ENCODE results near the gene FAM131B. TPM values are rescaled to one million over a fixed set of nuclear protein-coding genes. Genes with fewer than 3 reads are reported as not detected.
A peak's percentile ranks its signal among the peaks of the same experiment; 100 is the strongest.
"Not testable (repeated sequence)": the region's sequence is repeated elsewhere in the genome, so short reads cannot be mapped to it uniquely, and the experiment has no call there.

FAM131B gene
- 0.15 and 0.22 TPM in 2 replicates for total RNA-seq (2014; rRNA removed; shearing (Covaris generic))

DNA sequence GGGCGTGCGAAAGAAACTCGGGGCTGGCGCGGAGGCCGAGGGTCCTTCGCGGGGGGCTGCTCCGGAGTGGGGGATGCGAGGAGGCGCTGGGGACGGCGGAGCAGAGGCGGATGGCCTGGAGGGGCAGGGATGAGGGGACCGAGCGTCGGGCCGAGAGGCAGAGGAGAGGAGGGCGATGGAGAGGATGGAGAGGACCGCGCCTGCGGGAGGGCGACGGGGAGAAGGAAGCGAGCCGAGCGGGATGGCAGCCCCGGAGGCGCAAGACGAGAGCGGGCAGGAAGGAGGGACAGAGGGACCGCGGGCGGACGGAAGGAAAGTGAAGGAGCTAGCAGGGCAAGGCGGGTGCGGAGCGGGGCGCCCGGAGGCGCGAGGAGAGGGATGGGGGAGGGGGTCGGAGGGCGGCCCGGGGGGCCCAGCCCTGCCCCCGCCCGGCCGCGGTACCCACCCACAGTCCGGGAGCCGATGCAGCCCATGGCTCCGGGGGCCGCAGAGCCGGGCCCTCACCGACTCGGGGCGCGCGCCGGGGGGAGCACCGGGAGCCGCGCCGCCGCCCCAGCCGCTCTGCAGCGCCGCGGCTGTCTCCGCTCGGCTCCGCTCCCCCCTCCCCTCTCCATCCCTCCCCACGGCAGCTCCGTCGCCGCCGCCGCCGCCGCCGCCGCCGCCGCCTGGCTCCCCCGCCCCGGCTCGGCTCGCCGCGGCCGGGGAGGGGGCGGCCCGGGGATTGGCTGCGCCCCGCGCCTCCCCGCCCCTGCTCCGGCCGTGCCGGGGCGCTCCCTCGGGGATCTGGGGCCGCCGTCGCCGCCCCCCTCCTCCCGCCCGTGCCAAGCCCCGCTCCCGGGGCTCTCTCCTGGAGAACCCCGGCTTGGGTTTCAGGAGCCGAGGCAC, at the start of gene FAM131B:
FAM131B (minus strand) TSS at position 583 of the 885 bp plus-strand sequence; CDS start at position 473, 110 bp downstream.
- no peaks in the 10 kb centered on the region for H3K4me1 ChIP-seq

DNA sequence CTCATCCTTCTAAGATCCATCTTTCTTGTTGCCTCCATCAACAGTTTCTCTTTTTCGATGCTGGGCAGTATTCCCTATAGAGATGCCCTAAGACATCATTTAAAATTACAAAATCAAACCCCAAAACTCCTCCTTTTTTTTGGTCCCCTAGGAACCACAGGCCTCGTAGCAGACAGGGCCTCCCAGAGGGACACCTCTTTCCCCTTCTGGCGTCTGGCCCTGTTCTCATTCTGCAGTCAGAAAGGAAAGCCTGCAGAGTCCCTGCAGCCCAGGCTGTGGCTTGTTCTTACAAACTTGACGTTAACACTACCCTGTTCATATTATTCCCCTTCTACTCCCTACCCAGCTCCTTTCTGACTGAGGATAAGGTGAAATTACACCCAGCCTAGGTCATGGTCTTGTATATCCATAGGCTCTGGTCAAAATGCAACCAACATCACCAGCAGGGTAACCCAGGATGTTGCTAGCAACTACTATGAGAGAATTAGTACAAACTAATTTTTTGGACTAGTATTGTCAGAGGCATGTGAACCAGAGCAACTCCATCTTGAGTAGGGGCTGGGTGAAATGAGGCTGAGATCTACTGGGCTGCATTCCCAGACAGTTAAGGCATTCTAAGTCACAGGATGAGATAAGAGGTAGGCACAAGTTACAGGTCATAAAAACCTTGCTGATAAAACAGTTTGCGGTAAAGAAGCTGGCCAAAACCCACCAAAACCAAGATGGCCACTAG, 49.6 kb upstream of the FAM131B start:
- Histone ChIP-seq H3K4me3 (no peak overlapping the region), H3K4me1 (peaks cover 4% of the 10 kb centered on the region), H3K27ac (no peak overlapping the region), H3K9me3 (replicated peaks) (no peaks in the 10 kb centered on the region), H3K36me3 (no peaks in the 10 kb centered on the region), H3K27me3 (peaks cover 15% of the 10 kb centered on the region; the same call in 1 of the 2 replicates)
- no peak for DNase-seq

More for the DNA sequence above, at the start of gene FAM131B:
- H3K4me3 ChIP-seq = peak within 1 kb of the TSS; percentile 54
- H3K9me3 ChIP-seq (replicated peaks) = no peaks in the 10 kb centered on the region
- H3K27me3 ChIP-seq = peaks cover 50% of the 10 kb centered on the region
- no peaks in the 10 kb centered on the region for H3K36me3 ChIP-seq
- no peak within 1 kb of the TSS for H3K27ac ChIP-seq
- DNase-seq = peak in 1 of 2 experiments; percentile 34

DNA sequence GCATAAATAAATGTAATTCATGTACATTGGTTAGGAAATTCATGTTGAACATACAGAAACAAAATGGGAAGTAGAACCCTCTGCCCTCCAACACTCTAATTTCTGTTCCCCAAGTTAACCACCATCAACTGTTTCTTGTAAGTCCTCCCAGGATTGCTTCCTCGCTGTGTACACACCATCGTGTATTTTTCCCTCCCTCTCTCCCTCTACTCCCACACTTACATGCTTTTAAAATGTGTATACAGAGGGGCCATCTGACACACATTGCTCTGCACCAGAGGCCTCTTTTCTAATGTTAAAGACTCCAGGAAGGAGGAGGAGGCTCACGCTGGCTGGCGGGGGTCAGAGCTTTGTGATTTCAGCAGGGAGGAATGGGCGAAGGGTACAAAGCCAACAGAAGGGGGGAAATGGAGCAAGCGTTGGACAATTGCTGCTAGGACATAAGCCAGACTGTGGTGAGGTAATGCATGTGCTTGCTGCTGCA, 48.0 kb upstream of the FAM131B start:
- no peaks in the 10 kb centered on the region for H3K9me3 ChIP-seq (replicated peaks)
- peaks cover 9% of the 10 kb centered on the region; the same call in 1 of the 2 replicates for H3K27me3 ChIP-seq
- no peak for DNase-seq
- H3K36me3 ChIP-seq = no peaks in the 10 kb centered on the region
- H3K4me3 ChIP-seq = no peak overlapping the region
- no peak overlapping the region for H3K27ac ChIP-seq
- H3K4me1 ChIP-seq = peaks cover 4% of the 10 kb centered on the region

DNA sequence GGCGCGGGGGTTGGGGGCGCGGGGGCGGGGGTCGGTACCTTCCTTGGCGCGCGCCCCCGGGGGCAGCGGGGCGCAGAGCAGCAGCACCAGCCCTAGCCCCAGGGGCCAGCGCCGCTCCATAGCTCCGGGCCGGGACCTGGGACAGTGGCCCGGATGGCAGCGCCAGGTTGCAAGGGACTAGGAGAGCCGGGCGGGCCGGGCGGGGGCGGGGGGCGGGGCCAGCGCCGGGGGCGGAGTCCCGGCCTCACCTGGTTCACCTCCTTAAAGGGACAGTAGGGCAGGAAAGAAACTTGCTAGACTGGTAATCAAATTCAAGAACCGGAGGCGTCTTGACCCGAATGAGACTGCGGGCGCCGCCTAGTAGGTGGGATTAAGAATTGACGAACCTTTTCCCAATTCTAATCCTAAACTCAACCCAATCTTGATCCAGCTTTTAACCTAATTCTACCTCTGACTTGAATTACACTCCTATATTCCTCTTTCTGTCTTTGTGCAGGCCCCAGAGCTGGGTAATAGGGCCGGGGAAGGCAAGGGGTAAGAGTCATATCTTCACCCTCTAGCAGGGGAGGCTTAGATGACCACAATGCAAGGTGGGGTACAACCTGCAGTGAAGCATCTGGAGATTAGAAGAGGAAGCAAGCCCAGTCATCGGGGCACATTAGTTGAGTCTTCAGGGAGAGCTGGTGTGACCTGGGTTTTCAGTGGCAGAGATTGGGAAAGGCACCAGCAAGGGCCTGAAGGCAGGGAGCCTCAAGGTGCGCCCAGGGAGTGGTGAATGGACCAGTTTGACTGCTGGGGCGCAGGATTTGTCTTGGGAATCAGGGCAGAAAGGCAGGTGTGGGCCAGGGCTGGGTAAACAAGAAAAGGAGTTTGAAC, 46.4 kb upstream of the FAM131B start, which contains the start of gene EPHA1:
EPHA1 (minus strand) TSS at position 171 of the 876 bp plus-strand sequence; CDS start at position 120, 51 bp downstream.
- Histone ChIP-seq H3K4me3 (no peak within 1 kb of the TSS), H3K27ac (no peak within 1 kb of the TSS), H3K4me1 (peaks cover 4% of the 10 kb centered on the region), H3K27me3 (peaks cover 3% of the 10 kb centered on the region), H3K36me3 (no peaks in the 10 kb centered on the region), H3K9me3 (replicated peaks) (no peaks in the 10 kb centered on the region)
- no peak for DNase-seq

DNA sequence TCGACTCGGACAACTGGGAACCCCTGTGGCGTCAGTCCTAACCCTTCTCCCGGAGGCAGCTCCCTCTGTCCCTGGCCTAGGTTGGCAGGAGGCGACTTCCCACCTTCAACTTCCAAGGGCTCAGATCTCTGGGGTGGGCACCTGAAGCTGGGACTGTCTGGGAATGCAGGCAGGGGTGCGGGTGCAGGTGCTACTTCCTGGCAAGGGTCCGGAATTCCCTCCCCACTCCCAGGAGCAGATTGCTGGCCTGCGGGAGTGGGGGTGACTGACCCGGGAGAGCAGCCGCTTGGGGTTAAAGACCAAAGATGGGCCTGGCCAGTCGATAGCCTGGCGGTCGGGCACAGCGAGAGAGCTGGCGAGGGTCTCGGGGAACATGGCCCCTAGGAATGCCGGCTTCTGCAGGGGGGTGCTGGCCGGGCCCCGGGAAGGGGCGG, 45.8 kb upstream of the FAM131B start:
- H3K27me3 ChIP-seq = peaks cover 3% of the 10 kb centered on the region
- no peak overlapping the region for H3K4me3 ChIP-seq
- DNase-seq = no peak
- peaks cover 4% of the 10 kb centered on the region for H3K4me1 ChIP-seq
- H3K36me3 ChIP-seq = no peaks in the 10 kb centered on the region
- H3K27ac ChIP-seq = no peak overlapping the region
- no peaks in the 10 kb centered on the region for H3K9me3 ChIP-seq (replicated peaks)

DNA sequence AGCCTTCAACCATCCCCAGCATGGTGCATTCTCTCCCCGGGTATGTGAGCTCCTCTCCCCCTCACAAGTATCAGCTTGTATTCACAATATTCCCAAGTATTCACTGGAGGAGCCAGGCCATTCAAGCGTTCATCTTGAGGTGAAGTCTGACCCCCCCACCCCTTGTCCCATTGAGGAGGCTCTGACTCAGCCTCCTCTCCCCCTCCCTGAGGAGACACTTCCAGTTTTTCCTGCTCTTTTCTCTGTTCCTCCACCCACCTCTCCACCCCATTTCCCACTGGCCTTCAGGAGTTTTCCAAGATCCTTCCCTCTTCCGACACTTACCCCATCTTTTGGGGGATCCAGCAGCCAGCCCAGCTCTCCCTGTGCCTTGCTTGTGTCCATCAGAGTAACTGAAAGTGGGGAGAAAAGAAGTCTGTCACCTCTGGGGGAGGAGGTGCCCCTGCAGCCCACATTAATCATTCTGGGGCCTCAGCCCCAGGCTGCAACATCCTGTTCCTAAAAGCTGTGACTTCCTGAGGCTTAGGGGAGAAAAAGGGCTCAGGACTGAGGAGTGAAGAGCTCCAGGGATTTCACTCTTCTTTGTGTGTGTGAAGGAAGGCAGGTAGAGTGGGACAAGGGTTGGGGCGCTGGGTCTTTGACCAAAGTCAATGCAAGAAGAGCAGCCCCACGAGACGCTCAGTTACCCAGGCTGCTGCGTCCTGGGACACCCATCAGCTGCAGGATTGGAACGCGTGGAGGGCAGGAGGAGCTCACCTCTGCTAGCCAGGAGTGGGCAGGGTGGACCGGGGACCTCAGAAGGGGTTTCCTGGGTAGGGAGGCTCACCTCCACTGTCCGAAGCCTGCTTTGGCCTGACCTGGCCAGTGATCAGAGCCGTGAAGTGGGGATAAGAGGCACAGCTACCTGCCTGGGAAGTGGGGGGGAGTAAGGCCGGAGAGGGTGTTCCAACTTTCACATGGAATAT, 45.1 kb upstream of the FAM131B start:
- H3K4me3 ChIP-seq = no peak overlapping the region
- peaks cover 3% of the 10 kb centered on the region for H3K27me3 ChIP-seq
- no peaks in the 10 kb centered on the region for H3K36me3 ChIP-seq
- no peaks in the 10 kb centered on the region for H3K9me3 ChIP-seq (replicated peaks)
- peaks cover 4% of the 10 kb centered on the region for H3K4me1 ChIP-seq
- peak in 1 of 2 experiments; percentile 25 for DNase-seq
- H3K27ac ChIP-seq = no peak overlapping the region

DNA sequence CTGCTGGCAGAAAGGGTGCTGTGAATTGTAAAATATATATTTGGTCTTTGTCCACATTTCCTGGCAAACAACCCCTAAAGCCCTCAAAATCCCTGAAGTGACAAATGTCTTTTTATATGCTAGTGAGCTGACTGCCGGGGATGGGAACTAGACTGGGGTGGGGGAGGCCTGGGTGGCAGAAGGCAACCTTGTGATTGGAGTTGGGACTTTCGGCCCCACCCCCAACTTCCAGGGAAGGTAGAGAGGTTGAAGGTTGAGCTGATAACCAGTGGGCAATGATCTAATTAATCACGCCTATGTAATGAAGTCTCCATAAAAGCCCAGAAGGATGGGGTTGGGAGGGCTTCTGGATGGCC, 43.5 kb upstream of the FAM131B start:
- H3K27me3 ChIP-seq = peaks cover 3% of the 10 kb centered on the region

DNA sequence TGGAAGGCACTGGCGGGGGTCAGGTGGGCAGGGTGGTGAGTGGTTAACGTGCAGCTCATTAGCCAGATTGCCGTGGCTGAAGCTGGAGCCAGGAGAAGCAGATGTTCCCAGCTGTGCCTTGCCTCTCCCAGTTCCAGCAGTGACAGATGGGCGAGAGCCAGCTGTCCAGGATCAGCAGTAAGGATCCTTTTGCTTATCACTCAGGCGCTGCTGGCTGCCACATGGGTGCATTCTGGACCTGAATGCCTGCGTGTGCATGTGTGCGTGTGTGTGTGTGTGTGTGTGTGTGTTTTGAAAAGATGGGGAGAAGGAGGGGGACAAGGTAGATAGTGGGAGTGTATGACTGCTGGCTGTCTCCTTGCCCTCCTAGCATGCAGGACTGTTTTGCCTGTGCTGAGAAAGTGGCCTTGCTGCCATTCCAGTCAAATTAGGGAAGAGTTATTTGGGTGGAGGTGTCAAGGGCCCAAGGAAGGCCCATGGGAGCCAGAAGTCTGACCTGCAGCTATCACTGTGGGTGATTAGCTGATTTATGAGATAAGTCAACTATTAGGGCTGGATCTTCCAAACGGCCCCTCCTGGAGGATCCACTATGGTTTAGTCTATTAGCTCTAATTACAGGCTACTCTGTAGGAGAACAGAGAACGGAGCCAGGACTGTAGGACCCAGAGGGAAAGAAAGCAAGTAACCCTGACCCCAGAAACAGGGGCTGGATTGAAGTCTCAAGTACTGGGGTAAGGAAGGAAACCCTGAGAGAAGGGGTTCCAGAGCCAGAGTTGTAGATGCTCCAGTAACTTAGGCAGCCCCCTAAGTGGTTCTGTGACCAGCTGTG, 42.9 kb upstream of the FAM131B start:
- Histone ChIP-seq H3K27ac (no peak overlapping the region), H3K36me3 (no peaks in the 10 kb centered on the region), H3K4me1 (peaks cover 4% of the 10 kb centered on the region), H3K4me3 (no peak overlapping the region), H3K9me3 (replicated peaks) (no peaks in the 10 kb centered on the region), H3K27me3 (peaks cover 3% of the 10 kb centered on the region)
- DNase-seq = peak; percentile 41 to 65

More for the DNA sequence above, 43.5 kb upstream of the FAM131B start:
- Histone ChIP-seq H3K4me1 (peaks cover 4% of the 10 kb centered on the region), H3K27ac (no peak overlapping the region), H3K36me3 (no peaks in the 10 kb centered on the region), H3K9me3 (replicated peaks) (no peaks in the 10 kb centered on the region), H3K4me3 (no peak overlapping the region)
- no peak for DNase-seq

DNA sequence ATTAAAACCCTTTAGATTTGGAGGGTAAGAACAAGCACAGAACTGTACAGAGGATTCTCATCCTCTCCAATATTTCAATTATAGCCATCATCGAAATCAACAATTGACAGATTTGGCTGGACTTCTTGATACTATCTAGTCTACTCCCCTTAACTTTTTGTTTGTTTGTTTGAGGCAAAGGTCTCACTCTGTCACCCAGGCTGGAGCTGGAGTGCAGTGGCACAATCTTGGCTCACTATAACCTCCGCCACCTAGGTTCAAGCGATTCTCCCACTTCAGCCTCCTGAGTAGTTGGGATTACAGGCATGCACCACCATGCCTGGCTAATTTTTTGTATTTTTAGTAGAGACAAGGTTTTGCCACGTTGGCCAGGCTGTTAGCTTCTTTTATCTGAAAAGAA, 39.7 kb upstream of the FAM131B start:
- H3K27me3 ChIP-seq; H3K4me1 ChIP-seq; DNase-seq; H3K9me3 ChIP-seq (replicated peaks); H3K4me3 ChIP-seq; H3K27ac ChIP-seq; H3K36me3 ChIP-seq: not testable (repeated sequence)

DNA sequence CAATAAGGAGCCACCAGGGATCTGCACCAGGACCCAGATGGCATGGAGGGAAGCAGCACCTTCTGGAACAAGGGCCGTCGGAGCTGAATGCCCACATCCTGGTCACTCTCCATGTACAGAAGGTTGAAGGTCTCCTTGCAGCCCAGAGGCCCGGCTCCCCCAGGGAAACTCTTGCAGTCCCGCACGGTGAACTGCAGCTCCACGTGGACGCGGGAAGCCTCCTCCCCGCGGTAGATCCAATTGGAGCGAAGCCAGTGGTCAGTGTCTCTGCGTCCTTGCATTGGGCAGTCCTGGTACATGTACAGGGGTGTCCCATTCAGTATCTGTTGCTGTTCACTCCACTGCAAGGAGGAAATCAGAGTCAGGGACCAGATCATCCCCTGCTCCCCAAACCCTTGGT, 38.8 kb upstream of the FAM131B start:
- no peak overlapping the region for H3K4me3 ChIP-seq
- no peaks in the 10 kb centered on the region for H3K36me3 ChIP-seq
- no peaks in the 10 kb centered on the region for H3K4me1 ChIP-seq
- no peaks in the 10 kb centered on the region for H3K9me3 ChIP-seq (replicated peaks)
- H3K27ac ChIP-seq = no peak overlapping the region
- DNase-seq = no peak
- peaks cover 3% of the 10 kb centered on the region for H3K27me3 ChIP-seq

DNA sequence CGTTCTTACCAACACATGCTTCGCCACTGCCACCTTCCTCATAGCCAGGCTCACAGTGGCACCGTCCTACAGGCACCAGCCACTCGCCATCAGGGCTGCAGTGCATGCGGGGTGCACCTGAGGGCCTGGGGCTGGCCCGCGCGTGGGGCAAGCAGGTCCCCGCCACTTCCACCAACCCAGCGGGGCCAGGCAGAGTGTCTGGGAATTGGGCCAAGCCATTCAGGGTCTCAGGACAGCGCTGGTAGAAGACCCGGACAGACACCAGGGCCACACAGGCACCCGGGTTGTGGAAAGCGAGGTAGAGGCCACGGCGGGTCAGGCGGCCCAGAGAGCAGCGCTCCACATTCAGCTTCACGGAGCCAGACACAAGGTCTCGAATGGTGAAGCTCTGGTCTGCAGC, 37.1 kb upstream of the FAM131B start:
- H3K4me1 ChIP-seq = no peaks in the 10 kb centered on the region
- no peaks in the 10 kb centered on the region for H3K36me3 ChIP-seq
- H3K9me3 ChIP-seq (replicated peaks) = no peaks in the 10 kb centered on the region
- H3K4me3 ChIP-seq = no peak overlapping the region
- H3K27me3 ChIP-seq = peaks cover 2% of the 10 kb centered on the region
- H3K27ac ChIP-seq = no peak overlapping the region
- DNase-seq = no peak

DNA sequence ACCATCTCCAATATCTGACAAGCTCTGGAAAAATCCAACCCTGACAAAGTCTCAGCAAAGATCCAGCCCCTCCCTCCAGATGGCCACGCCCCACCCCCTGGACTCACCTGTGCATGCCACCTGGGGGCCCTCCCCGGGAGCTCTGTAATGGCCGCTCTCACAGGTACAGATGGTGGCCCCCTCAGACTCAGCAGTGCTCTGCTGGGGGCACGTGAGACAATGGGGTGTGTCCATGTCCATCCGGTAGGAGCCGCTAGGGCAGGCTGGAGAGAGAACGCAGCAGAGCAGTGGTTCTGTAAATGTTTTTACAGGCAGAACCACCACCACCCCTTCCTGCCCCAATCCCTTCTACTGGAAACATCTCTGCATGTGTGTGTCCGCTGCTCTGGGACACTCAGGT, 36.6 kb upstream of the FAM131B start:
- H3K9me3 ChIP-seq (replicated peaks) = no peaks in the 10 kb centered on the region
- no peak for DNase-seq

DNA sequence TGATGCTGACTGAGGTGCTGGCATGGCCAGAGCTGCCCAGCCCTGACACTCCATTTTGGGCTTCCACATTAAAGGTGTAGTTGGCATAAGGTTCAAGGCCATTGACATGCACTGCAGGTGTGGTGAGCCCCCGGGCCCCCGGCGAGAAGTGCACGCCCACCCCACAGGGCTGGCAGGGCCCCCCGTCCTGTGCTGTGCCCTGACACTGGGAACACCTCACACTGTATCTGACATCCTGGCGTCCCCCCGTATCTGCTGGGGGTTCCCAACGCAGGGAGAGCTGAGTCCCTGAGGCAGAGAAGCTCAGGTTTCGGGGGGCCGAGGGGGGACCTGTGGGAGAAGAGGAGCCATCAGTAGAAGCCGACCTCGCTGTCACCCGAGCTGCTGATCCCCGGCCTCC, 36.1 kb upstream of the FAM131B start:
- H3K4me1 ChIP-seq = no peaks in the 10 kb centered on the region
- no peaks in the 10 kb centered on the region; the same call in 1 of the 2 replicates for H3K27me3 ChIP-seq
- H3K9me3 ChIP-seq (replicated peaks) = no peaks in the 10 kb centered on the region
- H3K36me3 ChIP-seq = no peaks in the 10 kb centered on the region
- no peak overlapping the region for H3K27ac ChIP-seq
- no peak overlapping the region for H3K4me3 ChIP-seq
- no peak for DNase-seq

More for the DNA sequence above, 36.6 kb upstream of the FAM131B start:
- H3K4me3 ChIP-seq = no peak overlapping the region
- H3K27me3 ChIP-seq = no peaks in the 10 kb centered on the region; the same call in 1 of the 2 replicates
- no peaks in the 10 kb centered on the region for H3K36me3 ChIP-seq
- no peaks in the 10 kb centered on the region for H3K4me1 ChIP-seq
- H3K27ac ChIP-seq = no peak overlapping the region
